Lung microvascular endothelial cell (primary cell): ENCODE results near the gene CGNL1. TPM values are rescaled to one million over a fixed set of nuclear protein-coding genes. Genes with fewer than 3 reads are reported as not detected.

Experiments
- DNase-seq, 2 donors: peaks; one replicate each; pipeline versions ENCODE4 v3.0.0 to v3.0.0-alpha.2; 2010; ENCODE audit warnings: low read depth in 2 of 2
- total RNA-seq: library from RNA; depleted of rRNA; stranded (reverse); fragments of >200 nt; gene quantifications from 2 replicates; pipeline ENCODE4 v1.2.1, GENCODE V29; 2014

The CGNL1 gene
- total RNA-seq, 1 donor from 2014 or later: 38.3 TPM

DNA sequence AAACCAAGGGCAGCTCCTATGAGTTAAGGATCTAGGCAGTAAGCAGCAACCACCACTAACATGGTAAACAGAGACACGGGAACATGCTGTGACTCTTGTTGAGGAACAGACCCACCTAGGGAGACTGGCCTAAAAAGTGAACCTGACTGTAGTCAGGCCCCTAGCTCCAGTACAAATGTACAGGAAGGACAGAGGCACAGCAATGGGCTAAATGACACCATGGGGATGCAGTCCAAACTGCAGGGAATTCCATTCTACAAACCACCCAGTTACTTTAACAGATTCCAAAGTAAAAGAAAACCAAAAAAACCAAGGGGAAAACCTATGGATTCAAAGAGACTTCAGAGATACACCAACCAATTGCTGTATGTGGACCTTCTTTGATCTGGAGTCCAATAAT lies 28.2 kb upstream of the CGNL1 start:
- DNase-seq: no peak

DNA sequence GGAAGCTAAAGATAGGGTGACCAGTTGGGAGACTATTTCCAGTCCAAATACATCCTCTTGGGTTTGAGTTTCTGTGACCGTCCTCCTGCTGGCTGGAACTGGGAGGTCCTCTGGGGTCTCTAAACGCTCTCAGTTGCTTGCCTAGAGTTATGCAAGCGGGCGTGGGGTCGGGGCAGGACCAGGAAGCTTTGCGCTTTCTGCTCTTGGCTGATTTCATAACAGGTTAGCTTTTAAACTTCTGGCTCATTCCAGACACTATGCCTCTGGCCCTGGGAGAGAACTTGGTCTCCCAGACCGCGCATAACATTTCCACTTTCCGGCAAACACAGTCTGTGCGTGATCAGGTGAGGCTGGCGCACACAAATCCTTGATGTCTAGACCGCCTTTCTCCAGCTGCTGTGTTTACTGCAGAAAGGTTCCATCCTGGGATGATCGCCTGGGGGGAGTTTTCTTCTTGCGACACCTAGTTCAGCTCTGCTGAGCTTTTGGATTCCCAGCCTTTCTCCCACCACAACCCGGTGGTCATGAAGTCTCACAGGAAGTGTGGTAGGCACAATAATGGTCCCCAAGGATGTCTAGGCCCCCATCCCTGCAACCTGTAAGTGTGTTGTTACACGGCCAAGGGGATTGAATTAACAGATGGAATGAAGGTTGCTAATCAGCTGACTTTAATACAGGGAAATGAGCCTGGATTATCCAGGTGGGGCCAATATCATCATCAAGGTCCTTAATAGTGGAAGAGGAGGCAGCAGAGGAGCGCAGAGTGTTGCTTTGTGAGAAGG lies 23.6 kb upstream of the CGNL1 start:
- DNase-seq: no peak

DNA sequence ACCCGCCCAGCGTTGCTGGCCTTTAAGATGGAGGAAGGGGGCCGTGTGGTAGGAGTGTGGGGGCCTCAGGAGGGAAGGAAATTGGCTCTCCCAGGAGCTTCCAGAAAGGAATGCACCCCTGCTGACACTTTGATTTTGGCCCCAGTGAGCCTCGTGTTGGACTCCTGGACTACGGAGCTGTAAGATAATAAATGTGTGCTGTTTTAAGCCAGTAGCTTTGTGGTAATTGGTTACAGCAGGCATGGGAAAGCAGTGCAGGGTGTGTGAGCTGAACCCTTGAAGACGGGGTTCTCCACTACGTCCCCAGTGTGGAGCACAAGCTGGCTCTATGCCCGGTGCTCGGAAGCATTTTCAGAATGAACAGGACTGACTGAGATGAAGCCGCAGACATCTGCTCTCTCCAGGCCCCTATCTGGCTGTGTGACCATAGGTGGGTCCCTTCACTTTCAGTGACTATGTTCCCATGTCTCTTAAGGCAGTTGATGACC lies 22.9 kb upstream of the CGNL1 start:
- no peak for DNase-seq

DNA sequence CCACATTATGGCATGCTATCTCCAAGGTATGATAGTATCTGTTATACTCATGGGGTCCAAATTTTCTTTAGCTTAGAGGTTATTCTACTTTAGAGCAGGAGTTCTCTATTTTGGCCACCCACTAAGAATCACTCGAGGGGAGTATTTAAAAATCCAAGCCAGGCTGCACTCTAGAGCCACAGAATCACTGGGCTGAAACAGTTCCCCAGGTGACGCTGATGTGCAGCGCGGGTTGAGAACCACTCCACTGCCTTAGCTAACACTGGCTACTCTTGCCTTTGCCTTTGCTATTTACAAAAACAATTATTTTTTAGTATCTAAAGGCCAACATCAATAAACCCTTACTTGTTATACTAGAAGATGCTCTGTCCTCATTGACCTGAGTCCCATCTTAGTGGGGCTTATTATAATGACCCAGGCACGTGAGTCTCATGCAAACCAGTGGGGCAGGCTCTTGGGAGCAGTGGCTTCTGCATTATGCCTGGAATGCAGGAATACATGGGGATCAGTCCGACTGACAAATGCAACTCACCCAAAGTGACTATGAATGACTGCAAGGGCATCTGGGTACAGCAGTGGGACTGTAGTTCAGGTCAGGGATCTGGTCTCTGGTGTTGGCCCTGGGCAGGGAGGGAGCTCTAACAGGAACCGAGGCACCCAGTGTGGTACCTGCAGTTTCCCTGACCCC lies 21.7 kb upstream of the CGNL1 start:
- no peak for DNase-seq

DNA sequence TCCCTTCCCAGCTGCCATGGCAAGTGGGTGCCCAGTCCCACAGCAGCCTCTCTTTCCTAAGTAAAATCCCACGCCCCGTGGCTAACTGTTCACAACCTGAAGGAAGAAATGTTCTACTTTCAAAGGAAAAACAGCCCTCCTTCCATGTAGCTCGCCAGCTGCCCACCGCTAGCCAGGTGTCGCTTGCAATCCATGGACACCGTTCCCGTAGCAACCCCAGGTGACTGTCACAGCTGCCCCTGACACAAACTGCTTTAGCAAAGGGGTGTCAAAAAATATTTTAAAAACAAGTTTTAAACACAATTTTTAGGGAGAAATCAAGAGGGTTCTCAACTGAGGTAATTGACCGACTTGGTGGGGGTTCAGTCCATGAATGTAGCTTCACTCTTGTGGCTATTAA lies 21.0 kb upstream of the CGNL1 start:
- DNase-seq: no peak

DNA sequence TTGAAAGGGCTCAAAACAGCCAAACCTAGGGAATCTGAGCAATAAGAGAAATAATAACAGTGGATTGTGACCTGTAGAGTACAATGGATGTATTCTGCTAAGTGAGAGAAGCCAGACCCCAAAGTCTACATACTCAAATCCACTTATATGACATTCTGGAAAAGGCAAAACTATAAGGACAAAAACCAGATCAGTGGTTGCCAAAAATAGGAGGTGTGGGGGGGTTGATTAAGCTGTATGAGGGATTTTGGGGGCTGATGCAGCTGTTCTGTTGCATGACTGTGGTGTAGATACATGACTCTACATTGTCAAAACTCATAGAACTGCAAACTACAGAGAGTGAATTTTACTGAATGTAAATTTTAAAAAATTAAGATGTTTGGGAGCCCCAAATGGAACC lies 20.1 kb upstream of the CGNL1 start:
- DNase-seq: no peak

DNA sequence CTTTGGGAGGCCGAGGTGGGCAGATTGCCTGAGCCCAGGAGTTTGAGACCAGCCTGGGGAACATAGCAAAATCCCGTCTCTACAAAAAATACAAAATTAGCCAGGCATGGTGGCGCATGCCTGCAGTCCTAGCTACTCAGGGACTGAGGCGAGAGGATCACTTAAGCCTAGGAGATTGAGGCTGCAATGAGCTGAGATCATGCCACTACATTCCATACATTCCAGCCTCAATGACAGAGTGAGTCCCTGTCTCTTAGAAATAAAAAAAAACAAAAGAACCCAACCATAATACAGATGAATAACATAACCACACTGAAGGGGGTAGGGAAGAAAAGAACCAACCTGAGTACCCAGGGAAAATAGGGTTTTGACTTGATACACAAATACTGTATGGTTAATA lies 19.7 kb upstream of the CGNL1 start:
- DNase-seq: peak; percentile 22 to 44

DNA sequence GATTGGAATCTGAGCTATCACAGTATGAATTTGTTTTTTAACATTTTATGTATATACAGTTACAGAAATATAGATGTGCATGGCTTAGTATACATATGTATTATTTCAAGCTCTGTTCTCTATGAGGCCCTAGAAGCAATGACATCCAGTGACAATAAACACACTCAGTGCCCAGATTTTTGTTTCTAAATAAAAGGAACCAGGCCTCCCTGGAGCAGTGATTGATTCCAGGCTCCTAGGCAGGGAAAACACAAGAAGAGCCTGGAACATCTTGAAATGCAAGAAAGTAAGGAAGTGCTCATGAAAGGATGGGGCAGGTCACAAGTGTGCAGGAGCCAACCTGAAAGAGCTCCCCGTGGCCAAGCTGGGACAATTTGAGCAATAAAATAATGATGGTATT lies 18.5 kb upstream of the CGNL1 start:
- DNase-seq: no peak

DNA sequence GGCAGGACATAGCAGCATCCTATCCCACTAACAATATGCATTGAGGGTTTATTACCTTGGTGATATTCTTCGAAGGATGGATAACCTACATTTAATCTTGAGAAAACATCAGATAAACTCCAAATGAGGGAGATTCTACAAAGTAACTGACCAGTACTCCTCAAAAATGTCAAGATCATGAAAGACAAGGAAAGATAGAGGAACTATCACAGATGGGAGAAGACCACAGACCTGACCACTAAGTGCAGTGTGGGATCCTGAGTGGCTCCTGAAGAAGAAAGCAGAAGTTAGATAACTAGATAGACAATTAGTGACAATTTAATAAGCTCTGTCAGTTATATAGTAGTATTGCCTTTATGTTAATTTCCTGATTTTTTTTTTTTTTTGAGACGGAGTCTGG lies 17.7 kb upstream of the CGNL1 start:
- DNase-seq: no peak

DNA sequence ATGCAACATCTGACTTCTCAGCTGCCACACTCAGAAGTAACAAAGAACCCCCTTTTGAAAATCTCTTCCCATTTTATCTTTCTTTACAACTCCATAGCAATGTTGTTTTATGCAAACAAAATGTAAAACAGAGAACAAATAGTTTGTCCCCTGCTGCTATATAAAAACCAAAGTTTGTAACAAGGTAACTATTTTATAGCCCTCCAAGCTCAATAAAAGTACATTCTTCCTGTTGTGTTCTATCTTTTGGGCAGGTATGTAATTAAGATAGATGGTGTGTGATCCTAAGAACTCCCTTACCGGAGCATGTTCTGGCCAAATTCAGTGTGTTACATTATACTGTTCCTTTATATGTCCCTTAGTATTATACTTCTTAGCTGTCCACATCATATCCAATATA lies 12.6 kb upstream of the CGNL1 start:
- DNase-seq: no peak

DNA sequence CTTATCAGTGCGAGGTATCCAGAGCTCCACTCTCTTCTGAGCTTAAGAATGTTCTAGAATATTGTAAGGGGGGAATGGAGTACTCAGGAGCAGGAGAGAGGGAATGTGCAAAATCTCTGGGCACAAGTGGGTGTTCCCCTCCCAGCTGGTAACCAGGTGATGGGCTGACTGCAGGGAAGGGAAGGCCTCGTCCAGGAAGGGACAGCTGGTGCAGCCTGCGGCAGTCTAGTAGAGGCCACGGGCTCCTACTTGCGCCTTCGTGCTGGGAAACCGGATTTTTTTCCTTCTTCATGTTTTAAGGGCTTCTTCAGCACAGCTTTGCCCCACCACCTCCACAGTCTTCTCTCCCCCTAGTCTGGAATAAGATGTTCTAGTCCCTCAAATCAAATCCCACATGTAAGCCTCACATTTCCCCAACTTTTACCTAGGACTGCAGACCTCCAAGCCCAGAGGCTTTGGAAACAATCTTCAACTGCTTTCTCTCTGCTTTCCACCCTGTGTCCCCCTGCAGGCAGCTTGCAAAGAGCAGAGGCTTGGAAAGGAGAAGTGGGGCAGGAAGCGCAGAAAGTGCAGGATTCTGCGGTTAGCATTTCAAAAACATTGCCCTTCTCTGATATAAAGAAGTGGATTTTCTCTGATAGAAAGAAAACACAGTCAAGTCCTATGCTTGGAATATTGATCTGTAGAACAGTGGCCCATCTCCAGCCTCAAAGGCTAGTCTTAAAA lies 11.9 kb upstream of the CGNL1 start:
- no peak for DNase-seq

DNA sequence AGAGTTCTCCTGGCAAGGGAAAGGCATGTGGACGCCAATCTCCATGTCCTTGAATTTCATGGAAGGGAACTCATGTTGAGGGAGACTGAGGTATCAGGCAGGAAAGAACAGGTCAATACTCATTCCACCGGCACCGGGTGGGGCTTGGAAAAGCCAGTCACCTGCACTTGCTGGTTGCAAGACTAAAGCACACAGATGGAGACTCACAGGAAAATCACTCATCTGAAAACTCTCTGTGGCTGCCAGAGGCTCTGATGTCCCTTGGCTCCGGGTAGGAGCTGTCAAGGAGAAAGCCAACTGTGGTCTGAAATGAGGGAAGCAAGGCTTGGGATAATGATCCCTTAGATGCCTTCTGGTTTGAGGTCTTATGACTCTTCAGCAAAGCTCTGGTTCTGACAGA lies 8.7 kb upstream of the CGNL1 start:
- DNase-seq: no peak

DNA sequence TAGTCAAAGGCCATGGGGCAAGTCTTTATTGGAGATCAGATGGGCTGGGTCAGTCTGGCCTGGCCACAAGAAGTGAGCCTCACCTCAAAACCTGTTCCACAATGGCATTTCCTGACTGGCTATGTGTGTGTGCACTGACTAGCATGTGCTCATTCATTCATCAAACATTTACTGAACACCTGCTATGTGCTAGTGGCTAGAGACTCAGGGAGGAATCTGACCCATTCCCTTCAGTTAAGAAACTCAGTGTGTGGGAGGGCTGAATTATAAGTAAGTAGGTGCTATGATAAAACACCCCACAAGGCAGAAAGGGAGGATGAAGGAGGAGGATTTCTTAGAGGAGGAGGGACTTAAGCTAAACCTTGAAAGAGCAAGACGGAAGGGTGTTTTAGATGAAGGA lies 5.4 kb upstream of the CGNL1 start:
- no peak for DNase-seq

DNA sequence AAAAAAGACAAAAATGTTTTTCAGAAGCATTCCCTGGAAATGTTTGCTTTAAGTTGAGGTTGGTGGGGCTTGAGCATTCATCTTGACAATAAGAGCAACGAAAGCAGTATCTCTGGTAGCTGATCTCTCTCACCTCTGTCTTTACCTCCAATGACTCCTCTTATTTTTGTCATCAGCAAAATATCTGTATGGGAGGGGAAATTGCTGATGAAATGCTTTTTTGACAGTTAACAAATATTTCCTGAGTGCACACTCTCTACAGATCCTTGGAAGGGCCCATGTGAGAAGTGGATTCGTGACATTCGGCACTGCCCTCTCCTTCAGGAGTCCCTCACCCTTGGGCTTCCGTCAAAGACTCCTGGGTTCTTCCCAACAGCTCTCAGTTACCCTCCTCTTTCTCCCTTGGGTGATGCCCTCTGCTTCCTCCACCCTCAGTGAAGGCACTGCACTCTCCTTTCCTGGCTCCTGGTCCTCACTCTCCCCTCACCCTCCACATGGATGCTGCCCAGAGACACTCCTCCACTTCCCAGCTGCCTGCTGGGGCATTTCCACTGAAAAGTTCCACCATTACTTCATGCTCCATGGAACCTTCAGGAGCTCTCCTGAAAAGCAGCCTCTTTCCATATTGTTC lies 2.9 kb upstream of the CGNL1 start:
- DNase-seq: no peak

DNA sequence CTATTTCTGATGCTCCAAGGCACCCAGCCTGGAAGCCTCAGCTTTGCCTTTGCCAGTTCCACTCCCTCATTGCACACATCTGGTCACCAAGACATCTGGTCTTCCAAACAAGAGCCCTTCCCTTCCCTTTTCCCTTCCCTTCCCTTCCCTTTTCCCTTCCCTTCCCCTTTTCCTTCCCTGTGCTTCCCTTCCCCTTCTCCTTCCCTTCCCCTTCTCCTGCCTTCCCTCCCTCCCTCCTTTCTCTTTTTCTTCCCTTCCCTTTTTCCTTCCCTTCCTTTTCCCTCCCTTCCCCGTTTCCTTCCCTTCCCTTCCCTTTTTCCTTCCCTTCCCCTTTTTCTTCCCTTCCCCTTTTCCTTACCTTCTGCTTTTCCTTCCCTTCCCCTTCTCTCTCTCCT lies 2.4 kb upstream of the CGNL1 start:
- DNase-seq: no peak

DNA sequence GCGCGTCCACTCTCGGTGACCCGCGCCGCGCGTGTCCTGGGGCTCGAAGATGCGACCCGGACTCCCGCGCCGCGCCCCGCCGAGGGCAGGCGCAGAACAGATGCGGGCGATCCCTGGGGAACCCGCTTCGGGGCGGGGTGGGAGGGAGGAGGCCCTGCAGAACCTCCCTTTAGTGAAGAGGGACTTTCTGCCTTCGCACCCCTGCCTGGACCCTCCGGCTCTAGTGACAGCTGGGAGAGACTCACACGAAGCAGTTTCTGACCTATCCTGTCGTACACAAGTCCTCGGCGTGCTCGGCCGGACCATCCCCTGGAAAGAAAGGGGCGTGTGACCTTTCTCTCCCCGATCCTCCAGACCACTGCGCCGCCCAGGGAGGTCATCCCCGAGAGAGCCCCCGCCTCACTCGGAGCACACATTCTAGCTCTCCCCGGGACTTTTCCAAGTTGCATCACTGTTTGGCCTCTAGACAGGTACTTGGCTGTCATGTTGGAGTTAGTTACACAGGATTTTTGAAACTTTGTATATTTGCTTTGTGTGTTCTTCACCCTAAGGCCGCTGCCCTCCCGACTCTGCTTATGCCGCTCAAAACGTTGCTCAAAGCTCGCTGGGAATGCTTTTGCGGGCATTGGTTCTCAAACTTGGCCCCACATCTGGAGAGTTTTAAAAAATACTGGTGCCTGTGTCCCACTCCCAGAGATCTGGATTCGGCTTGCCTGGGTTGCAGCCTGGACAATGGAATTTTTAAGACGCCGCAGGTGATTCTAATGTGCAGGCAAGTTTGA lies 582 bp downstream of the CGNL1 start:
- DNase-seq: peak; percentile 11 to 23

DNA sequence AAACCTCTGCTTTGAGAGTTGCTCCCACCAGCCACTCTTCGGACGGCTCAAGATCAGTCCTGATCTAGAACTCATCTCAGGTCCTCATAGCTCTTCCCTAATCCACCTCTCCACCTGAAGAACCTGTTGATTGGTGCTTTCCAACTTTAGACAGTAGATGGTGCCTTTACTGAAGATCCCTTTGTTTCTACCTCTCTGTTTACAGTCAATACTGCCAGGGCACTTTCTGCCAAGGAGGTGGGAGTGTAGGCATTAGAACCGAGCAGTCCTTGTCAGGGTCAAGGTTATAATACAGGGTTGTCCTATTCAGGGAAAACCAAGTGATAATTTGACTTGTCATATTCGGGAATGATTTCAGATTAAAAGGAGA lies 1.2 kb downstream of the CGNL1 start:
- DNase-seq: no peak

DNA sequence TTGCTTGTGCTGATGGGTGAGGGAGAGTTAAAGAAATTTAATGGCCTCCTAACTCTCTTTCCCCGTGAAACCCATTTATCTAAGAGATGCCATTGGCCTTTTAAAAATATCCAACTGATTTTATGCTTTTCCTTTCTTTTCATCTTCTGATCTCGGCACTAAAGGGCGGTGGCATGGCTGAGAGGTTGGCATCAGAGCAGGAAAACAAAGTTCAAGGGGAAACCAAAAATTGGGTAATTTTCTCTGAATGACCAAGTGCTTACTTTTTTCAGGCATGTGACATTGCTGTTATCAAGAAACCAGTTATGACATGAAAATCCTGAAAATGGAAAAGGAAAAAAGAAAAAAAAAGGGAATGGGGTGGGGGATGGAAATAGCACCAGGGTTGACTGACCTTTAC lies 3.2 kb downstream of the CGNL1 start:
- DNase-seq: no peak

DNA sequence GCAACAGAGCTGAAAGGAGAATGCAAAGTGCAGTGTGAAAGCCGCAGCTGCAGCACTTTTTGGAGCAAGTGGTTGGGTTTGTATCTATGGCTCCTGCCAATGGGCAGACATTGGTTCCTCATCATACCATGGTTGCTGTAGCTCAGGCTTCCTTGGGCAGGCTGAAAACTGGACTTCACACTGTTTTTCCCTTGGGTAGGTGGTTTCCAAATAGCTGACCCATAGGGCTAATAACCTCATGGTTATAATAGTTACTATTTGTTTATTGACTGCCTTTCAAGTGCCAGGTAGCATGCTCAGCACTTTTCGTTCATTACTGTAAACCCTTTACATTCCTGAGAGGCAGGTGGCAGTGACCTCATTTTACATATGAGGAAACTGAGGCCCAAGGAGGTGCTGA lies 4.5 kb downstream of the CGNL1 start:
- DNase-seq: no peak

DNA sequence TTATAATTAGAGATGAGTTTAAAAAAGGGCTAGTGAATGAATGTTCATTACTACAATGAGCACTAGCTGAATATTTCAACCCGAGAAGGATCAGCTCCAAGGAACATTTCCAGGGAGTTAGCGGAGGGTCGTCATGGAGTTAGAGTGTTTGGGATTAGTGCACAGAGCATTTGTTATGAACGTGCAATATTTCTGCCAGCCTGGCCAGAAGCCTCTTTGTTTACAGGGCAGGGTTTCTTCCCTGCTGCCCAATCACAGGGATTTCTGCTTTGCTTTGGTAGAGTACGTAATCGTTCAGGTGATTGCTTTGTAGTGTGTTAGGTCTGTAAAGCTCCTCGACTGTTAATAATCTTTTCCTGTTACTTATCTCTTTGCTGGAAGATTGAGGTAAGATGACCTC lies 5.9 kb downstream of the CGNL1 start:
- no peak for DNase-seq

DNA sequence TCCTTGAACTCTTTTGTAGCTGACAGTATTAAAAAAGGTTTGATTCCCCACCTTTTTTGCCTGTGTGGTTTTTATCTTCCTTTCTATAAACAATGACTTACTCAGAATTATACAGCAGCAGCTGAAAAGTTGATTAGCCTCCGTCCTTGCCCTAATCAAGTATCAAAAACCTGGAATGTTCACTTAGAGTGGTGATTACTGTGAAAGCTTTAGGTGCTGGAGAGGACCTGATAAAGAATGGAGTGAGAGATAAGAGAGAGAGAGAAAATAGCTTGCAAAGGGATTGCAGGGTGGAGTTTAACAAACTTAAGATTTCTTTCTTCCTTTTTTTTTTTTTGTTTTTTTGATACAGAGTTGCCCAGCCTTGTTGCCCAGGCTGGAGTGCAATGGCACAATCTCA lies 6.7 kb downstream of the CGNL1 start:
- no peak for DNase-seq
